HuH-7 (cell line): ENCODE results near the gene CCDC50.

Experiments used
- DNase-seq: peaks from one replicate; pipeline ENCODE4 v3.0.0; 2011; ENCODE audit warnings: low spot score

The CCDC50 gene, protein sequence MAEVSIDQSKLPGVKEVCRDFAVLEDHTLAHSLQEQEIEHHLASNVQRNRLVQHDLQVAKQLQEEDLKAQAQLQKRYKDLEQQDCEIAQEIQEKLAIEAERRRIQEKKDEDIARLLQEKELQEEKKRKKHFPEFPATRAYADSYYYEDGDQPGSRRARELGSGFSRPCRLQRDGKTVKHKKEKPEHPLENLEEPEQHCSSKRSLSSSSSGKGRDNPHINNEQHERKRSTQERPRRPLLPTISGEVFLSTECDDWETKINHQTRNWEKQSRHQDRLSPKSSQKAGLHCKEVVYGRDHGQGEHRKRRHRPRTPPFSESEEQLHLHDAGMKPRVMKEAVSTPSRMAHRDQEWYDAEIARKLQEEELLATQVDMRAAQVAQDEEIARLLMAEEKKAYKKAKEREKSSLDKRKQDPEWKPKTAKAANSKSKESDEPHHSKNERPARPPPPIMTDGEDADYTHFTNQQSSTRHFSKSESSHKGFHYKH

DNA sequence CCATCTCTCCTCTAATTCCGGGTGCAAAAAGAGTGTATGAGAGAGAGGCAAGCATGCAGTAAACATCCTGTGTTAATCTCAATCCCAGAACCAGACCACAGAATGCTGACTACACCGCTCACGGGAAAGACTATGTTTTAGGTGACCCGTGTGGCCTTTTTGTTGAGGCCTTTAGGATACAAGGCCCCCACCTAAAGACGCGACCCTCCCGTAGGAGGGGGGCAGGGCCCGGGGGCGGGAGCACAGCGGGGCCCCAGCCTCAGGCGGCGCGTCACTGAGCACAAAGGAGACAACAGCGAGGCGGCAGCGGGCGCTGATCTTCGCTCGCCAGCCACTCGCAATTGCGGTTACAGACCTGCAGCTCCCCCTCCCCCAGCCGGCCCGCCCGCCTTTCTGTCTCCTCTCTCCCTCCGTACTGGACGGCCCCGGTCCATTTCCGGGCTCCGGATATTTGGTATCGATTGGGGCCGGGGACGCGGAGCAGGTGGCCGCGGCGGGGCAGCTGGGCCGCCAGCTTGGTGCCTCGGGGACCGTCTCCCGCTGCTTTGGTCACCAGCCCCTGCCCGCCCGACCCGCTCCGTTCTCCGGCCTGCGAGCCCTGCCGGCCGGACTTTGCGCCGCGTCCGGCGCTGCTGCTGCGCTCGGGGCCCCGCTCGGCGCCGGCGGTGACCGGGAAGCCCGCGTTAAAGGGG lies at the start of gene CCDC50:
Gene CCDC50, plus strand, starts transcription at position 433 of the 692 bp plus-strand sequence. CDS start 281 bp downstream, outside the sequence.
- DNase-seq = peak; percentile 73

DNA sequence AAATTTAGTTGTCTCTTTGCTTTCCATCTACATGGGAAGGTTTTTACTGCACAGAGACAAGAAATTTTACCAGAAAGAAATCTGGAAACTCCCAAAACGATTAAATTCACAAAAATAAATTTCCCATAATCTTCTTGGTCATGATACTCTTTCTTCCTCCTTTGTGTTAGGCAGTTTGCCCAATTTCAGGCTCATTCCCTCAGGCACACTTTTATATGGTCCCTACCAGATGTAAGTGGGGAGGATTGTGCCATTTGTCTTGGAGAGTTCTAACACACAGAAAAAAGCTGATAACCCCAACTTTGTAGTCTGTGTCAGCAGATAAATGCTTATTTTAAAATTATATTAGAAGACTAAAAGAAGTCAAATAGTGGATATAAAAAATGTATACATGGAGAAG lies 49.1 kb upstream of the CCDC50 start:
- DNase-seq = no peak

DNA sequence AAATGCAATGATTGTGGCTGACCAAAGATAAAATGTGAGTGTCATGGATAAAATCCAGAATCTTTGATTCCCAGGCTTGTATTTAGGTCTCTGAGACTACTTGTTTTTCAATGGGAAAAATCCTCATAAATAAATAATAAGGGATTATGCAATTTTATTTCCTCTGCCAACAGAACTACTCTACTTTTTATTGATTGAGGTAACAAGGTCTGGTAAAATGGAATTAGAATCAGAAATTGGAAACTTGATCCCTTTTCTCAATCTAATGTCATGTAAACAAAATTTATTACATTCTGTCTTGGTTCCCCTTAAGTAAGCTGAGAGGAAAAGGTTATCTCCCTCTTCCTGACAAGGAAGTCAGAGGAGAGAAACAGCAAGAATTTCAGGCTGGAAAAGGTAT lies 48.3 kb upstream of the CCDC50 start:
- no peak for DNase-seq

DNA sequence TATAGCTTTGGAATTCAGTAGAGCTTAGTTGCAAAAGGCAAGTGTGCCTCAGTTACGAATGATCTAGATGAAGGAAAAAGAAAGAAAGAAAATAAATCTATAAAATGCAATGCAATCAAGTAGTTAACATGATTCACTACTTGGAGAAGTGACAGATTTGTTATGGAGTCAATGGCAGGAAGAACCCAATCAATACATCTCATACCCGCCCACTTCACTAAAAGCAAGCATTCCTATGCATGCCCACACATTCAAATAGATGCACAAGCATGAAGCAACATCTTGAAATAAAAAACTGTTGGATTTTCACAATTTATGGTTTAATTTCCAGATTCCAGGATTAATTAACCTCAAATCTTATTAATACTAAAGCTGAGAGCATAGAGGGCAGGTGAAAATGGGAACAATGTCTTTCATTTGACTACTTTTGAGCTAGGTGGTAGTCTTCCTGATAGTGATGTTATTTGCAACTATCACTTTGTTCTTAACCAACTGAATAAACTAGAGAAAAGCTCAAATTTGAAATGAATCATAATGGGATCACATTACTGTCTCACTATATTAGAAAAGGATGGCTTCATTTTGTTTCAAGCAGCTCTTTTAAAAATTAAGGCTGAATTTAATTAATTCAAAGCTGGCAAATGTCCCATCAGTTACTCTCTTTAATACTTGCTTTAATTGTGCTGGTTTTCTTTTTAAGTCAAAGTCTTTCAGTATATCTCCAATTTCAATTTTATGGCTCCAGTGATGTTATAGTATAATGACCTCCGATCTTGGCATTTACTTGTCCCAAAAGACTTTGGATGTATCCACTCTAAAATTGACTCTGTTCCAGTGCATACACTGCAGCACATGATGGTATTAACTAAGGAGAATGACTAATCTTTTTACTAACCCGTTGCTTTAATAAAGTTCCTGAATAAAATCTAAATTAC lies 46.7 kb upstream of the CCDC50 start:
- DNase-seq = no peak

DNA sequence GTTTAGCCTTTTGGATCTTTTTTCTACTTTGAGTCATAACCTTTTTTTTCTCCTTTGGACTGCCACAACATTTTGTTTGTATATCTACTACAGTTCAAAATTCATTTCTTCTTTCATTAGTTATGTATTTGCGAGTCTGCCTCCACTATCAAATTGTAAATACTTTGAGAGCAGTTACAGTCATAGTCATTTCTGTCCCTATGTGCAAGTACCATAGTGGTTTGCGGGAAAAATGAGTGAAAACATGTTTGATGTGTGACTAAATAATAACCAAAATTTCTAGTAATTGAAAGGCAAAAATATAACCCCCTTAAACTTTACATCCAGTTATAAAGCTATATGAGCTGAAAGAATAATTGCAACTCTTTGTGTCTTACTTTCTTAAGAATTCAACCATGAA lies 45.8 kb upstream of the CCDC50 start:
- DNase-seq = no peak

DNA sequence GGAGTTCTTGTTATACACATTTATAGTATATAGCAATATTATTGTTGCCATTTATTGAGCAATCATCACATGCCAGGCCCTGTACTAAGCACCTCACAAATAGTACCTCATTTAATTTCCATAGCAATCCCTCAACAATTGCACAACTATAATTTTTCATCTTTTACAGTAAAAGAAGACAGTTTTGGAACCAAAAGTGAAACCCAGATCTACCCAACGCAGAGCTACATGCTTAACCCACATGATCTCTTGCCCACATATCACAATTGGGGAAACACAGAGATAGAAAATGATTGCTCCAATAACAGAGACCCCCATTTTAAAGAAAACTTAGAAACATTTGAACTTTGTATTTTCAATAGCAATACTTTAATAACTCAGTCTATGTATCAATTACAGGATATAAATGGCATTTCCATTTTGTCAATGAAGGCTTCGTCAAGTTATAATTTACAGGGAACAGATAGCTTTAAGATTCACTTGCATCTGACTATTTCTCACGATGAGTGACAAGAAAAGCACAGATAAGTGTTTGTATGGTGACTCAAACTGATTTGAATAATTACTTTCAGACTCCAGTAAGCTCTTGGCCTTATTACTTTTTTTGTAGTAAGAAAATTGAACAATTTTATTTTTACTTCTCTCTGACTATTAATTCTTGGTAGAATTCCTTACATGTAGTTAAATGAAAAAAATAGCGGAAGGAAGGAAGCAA lies 38.7 kb upstream of the CCDC50 start:
- DNase-seq = no peak

DNA sequence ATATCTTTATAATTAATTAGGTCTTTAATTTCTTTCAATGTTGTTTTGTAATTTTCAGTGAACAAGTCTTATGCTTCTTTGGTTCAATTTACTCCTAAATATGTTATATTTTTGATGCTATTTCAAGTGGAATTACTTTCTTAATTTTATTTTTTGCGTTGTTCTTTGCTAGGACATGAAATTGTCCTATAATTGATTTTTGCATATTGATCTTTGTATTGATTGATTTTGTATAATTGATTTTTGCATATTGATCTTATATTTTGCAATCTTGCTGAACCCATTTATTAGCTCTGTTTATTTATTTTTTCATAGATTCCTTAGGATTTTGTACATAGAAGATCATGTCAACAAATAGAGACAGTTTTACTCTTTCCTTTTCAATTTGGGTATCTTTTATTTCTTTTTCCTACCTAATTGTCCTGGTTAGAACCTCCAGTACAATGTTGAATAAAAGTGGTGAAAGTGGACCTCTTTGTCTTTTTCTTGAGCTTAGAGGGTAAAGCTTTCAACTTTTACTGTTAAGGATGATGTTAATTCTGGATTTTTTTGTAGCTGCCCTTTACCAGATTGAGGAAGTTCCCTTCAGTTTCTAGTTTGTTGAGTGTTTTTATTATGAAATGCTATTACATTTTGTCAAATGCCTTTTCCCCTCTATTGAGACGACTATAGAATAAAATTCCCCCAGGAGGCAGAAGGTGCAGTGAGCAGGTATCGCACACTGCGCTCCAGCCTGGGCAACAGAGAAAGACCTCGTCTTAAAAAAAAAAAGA lies 36.8 kb upstream of the CCDC50 start:
- DNase-seq = no peak

DNA sequence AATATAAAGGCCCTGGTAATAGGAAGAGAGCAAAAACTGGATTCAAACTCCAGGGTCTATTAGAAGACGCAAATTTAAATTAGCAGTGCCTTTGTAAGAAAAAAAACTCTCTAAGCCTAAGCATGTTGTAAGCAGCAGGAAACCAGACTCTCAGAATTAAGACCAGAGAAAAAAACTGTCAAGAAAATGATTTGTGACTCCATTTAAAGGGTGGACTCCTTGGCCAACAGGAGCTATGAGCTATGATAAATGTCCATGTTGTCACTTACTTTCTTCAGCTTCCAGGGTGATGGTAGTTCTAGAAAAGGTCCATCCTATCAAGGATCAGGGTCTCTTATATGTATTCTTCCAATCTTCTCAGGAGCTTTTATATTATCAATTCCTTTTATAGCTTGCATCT lies 34.9 kb upstream of the CCDC50 start:
- DNase-seq = no peak

DNA sequence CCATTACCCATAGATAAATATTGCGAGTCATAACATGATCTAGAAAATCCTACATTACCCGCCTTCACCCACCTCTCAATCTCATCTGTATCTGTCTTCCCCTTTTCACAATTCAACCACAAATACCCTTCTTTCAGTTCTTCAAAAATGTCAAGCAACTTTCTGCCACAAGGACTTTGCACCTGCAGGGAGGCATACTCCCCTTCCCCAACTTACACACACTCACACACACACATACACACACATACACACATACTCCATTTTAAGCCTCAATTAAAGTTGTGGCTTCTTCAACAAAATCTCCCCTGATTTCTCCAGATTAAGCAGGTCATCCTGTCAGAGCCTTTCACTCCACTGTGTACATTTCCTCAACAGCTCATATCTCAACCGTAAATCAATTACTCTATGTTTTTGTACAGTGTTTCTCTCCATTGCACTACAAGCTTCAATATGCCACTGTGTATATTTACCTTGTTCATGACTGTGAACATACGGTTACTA lies 33.1 kb upstream of the CCDC50 start:
- DNase-seq = no peak

DNA sequence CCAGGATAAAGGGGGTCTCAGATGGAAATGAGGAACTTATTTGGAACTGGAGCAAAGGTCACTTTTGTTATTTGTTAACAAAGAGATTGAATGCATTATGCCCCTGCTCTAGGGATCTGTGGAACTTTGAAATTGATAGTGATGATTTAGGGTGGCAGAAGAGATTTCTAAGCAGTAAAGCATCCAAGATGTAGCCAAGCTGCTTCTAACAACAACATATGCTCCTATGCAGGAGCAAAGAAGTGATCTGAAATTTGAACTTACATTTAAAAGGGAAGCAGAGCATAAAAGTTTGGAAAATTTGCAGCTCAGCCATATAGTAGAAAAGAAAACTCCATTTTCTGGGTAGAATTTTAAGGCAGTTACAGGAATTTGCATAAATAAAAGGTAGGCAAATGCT lies 30.3 kb upstream of the CCDC50 start:
- DNase-seq = no peak

DNA sequence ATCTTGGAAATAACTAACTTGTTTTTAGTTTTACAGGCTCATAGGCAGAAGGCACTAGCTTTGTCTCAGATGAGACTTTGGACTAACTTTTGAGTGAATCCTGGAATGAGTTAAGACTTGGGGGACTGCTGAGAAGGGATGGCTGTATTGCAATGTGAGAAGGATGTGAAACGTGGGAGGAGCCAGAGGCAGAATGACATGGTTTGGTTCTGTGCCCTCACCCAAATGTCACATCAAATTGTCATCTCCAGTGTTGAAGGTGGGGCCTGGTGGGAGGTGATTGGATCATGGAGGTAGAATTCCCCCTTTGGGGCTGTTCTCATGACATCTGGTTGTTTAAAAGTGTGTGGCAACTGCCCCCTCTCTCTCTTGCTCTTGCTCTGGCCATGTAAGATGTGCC lies 28.8 kb upstream of the CCDC50 start:
- DNase-seq = no peak

DNA sequence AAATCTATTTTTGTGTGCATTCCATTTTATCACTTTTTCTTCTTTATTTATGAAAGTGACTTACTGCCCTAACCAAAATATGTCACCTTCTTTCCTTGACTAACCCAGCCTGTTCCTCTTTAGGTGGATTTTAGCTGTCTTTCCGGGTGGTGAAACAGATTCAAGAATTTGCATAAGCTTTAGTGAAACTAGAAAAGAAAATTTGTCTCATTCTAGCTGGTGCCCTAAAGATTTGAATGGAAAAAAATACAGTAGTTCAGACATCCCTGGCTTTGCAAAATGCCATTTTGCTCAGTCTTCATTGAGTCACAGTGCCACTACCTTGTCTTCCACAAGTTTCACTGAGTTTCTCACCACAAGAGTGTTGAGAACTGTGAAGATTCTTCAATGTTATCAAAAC lies 28.2 kb upstream of the CCDC50 start:
- no peak for DNase-seq

DNA sequence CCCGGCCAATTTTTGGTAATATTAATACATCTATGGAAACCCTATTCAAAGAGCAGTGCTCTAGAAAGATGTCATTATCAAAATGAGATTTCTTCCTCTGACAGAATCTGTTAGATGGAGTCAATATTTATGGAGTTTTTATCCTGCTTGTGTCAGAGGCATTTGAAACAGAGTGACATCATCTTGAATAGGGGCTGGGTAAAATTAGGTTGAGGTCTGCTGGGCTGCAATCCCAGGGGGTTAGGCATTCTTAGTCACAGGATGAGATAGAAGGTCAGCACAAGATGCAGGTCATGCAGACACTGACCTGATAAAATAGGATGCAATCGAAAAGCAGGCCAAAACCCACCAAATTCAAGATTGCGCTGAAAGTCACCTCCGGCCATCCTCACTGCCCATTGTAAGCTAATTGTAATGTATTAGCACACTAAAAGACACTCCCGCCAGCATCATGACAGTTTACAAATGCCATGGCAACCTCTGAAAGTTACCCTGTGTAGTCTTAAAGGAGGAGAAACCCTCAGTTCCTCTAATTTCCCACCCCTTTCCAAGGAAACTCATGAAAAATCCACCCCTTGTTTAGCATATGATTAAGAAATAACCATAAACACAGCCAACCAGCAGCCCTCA lies 27.3 kb upstream of the CCDC50 start:
- DNase-seq = no peak

DNA sequence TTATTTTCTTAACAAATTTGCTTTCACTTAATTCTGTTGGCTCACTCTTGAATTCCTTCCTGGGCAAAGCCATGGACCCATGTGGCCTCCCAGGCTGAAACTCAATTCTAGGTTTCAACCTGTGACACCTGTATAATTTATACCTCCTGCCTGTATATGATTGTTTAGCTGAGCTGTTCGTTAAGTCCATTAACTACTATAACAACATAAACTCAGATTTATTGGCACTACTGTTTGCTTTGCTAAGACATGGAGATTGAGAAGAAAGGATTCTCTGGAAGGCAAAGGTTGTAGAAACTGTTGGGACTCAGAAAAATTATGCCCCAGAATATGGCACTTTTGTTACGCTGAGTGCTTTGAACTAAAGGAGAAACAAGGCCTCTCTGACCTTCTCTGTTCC lies 26.7 kb upstream of the CCDC50 start:
- DNase-seq = no peak

DNA sequence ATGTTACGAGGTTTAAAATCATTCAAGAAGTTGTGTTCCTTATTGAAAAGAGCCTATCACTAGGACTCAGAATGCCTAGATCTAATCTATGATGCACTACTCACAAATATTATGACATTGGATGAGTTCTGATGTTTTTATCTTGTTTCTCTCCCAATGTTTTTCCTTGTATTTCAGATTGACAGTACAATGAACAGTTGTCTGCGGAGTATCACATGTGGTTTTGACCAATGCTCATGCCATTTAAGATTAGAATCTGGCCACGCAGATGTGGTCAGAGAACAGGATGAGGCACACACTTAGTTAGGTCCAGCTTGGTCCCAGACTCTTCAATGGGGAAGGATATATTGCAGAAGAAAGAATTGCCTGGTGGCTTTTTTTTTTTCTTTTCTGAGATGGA lies 25.6 kb upstream of the CCDC50 start:
- no peak for DNase-seq

DNA sequence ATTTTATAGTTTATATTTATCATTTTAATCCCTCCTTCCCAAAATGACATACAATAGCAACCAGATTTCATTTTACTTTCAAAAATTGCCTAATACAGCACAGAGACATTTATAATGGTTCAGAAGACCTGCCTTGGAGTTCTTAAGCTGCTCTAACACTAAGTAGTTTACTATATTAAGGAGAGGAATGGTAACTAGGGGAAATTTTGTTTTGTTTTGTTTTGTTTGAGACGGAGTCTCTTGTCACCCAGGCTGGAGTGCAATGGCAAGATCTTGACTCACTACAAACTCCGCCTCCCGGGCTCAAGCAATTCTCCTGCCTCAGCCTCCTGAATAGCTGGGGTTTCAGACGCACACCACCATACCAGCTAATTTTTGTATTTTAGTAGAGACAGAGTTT lies 22.8 kb upstream of the CCDC50 start:
- DNase-seq = no peak

DNA sequence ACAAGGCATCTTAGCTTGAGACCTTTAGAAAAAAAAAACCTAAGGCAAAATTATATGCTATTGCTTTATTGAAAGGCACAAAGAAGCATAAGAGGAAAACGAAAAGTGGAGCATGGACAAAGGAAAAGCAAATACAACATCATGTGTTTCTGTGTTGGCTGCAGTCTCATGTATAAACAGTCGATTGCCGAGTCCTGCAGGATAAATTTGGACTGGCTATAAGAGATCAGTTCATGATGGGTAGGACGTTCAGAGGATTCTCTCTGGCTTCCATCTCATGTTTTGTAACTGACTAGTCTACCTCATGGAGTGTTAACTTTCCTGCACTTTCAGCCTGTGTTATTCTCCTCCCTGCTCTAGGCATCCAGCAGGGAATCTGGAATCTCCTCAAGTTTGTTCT lies 21.9 kb upstream of the CCDC50 start:
- no peak for DNase-seq

DNA sequence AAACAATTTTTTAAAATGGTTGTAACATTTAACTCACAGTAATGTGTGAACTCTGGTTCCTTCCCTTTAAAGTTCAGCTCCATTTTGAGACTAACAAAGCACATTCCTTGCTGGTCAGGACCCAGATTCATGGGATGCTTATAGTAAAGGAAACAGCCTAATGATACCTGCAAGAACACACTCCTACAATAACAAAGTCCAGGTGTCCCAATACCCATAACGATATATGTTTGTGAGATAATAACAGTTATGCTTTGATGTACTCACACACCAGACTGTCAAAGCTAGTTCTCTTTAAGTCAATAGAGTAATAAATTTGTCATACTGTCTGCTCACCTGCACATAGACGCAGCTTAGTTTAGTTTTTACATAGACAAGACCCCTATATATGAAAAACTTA lies 15.9 kb upstream of the CCDC50 start:
- DNase-seq = no peak

DNA sequence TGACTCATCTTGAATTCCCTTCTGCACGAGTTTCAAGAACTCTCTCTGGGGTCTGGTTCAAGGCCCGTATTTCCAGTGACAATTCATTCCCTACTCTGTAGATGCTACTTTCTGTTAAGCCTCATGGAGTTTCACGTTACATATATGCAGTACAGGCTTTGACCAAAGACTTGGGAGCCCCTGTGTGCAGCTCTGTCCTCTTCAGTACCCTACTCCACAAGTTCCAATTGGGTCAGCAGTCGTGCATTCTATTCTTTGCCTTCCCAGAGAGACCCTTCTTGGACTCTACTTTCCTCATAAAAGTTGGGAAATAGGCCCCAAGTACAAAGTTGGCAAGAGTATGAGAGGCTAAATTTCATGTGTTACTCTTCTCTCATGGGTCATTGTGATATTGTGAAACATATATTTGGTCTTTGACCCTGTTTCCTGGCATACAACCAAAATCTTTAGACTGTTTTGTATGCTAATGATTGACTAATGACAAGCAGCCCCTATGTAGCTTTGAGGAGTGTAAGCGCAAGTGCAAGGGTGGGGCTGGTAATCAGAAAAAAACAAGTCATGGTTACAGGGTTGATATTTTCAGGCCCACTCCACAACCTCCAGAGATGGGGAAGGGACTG lies 15.0 kb upstream of the CCDC50 start:
- peak; percentile 63 for DNase-seq
